Measurements from ENCODE around the gene CCDC110.

CCDC110 gene

DNA sequence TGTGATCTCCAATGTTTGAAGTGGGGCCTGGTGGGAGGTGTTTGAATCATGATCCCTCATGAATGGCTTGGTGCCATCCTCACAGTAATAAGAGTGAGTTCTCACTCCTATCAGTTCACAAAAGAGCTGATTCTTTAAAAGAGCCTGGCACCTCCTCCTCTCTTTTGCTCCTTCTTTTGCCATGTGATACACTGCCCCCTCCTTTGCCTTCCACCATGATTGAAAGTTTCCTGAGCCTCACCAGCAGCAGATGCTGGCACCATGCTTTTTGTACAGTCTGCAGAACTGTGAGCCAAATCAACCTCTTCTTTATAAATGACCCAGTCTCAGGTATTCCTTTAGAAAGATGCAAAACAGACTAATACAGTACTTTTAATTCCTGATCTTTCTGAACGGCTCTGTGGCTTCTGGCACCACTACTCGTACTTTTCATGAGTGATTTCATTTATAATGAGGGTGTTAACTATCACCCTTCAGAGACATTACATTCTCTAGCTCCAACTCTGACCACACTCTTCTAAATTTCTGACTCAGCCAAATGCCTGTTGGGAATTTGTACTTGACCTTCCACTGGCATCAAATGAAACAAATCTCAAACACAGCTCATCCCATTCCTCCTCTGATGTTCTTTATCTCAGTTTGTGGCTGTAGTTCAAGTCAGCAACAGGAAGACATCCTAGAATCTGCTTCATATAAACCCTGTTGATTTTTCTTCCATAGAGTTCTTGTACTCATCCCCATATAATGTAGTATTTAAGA is 50.0 kb downstream of the CCDC110 start:
- DNase-seq (ENCODE audit: low read depth in 2 of 2) = no peak

GRCh38 chr4:185416955-185417354 is 54.6 kb downstream of the CCDC110 start:
- DNase-seq (ENCODE audit: low read depth in 2 of 2) = no peak

- no peak for DNase-seq (ENCODE audit: low read depth in 2 of 2)
Observed at GRCh38 chr4:185412412-185412811, 59.1 kb downstream of the CCDC110 start.

DNA sequence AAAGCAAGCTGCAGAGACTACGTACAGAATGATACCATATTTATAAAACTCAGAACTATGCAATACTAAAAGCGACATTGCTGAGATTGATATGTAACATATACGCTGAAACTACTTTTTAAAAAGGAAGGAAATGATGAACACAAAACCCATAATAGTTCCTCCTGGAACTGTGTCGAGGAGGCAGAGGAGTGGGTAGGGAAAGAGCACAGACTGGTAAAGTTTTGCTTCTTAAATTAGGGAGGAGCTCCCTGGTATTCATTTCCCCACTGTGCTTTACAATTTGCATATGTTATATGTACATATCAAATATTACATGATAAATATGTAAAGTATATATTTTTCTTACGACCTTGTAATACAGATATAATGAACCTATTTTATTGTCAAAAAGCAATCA is 59.7 kb downstream of the CCDC110 start:
- DNase-seq (ENCODE audit: low read depth in 2 of 2) = no peak

- no peak for DNase-seq (ENCODE audit: low read depth in 2 of 2)
Observed at GRCh38 chr4:185408432-185408831, 63.1 kb downstream of the CCDC110 start.

GRCh38 chr4:185405296-185405999 is 66.1 kb downstream of the CCDC110 start:
- no peak for DNase-seq (ENCODE audit: low read depth in 2 of 2)

DNA sequence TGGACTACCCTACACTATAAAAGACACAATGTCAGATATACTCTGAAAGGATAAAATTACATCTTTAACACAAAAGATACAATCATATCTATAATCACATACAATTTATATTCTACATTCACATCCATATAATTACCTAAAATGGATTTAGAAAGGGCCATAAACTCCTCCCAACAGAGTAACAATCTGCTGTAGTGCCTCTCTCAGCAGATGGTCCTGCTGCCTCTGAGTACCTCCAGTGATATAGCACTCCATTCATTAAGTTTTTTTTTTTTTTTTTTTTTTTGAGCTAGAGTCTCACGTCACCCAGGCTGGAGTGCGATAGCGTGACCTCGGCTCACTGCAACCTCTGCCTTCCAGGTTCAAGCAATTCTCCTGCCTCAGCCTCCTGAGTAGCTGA is 67.5 kb downstream of the CCDC110 start:
- no peak for DNase-seq (ENCODE audit: low read depth in 2 of 2)

- DNase-seq (ENCODE audit: low read depth in 2 of 2) = no peak
Observed at GRCh38 chr4:185399466-185399865, 72.1 kb downstream of the CCDC110 start.

DNA sequence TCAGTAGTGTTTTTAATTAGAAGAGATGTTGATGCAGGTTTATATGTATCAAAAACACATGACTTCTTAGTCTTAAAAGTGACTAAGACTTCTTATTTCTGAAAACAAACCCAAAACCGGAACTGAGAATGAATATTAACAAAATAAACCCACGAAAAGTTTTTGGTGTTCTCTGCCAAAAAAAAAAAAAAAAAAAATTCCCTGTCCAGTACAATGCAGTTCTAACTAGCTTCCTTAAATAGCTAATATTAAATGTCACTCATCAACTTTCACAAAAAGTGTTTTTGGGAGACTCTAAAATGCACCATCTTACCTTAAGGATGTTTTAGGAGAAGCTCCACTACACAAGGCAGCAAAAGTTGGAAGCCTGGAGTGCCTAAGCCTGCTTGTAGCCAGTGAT is 72.9 kb downstream of the CCDC110 start:
- no peak for DNase-seq (ENCODE audit: low read depth in 2 of 2)

DNA sequence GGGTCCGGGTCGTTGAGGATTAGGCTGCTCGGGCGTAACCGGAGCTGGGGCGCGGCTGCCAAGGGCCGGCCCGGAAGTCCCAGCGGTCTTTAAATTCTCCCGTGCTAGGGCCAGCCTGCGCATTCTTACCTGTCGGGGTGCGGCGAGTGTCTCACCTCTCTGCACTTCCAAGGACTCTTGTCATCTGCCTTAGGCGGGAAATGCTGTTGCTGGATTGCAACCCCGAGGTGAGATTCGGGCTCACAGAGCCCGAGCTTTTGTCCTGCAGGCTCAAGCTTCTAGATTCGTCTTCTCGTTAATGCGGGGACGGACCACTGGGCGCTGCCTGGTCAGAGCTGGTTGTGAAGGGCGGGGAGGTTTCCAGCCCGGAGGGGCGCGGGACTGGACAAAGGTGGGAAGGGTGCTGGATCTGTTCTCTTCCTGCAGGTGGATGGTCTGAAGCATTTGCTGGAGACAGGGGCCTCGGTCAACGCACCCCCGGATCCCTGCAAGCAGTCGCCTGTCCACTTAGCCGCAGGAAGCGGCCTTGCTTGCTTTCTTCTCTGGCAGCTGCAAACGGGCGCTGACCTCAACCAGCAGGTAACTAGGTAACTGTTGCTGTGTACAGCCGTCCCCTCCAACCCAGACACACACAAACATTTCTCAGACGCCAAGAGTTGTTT is 74.7 kb downstream of the CCDC110 start, which contains the start of gene ANKRD37:
TSS of gene ANKRD37 (plus strand) at position 118 of the 662 bp plus-strand sequence. CDS start at position 201, 83 bp downstream.
- no peak for DNase-seq (ENCODE audit: low read depth in 2 of 2)

DNA sequence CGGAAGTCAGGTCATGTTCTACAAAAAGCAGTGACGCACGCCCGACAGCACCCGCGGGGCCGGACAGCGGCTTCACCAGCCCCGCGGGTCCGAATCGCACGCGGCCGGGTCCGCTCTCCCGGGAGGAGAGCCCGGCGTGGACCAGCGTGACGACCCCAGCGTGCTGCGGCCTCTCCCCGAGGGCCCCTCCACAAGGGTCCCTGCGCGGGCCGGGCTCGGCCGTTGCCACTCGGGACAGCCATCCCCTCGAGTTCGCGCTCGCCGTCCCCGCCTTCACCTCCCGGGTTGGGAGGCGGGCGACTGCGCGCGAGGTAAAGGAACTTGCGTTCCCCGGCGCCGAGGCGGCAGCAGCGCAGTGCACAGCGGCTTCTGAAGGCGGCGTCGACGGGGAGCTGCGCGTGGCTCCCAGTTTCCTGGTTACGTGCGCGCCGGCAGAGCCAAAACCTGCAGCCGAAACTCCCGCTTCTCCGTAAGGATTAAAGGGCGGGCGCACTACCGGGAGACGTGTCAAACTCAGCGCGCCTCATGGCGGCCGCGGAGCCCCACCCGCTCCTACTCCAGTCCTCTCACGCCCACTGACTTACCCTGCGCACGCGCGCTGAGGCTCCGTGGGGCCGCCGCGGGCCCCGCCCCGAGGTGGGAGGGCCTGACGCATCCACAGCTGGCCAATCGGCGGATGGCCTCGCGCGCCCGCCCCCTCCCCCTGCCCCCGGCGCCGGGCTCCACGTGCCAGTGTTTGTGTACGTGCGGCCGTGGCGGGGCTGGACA is 75.4 kb downstream of the CCDC110 start:
- DNase-seq (ENCODE audit: low read depth in 2 of 2) = peak; percentile 91 to 95

GRCh38 chr4:185395238-185395955 is 76.1 kb downstream of the CCDC110 start, which contains the start of gene LRP2BP:
LRP2BP (minus strand) TSS chr4:185395924; CDS start chr4:185378186, 17,738 bp downstream.
- DNase-seq (ENCODE audit: low read depth in 2 of 2) = no peak

Data from activated CD4-positive, alpha-beta T cell treated with anti-CD3 and anti-CD28 coated beads for 24 hours (primary cell).